Mesenchymal stem cell (in vitro differentiated cells and primary cell): ENCODE results near the gene TAAR5. TPM values are rescaled to one million over a fixed set of nuclear protein-coding genes. Genes with fewer than 3 reads are reported as not detected.

ENCODE experiments used
- small RNA-seq: library from polyadenylated mRNA; stranded (forward); fragments of <200 nt; extraction: miRNeasy Mini kit (QIAGEN cat#:217004); gene quantifications from one replicate; pipeline ENCODE3, GENCODE V24; 2013; ENCODE audit warnings: low read depth

Gene TAAR5

Small RNA genes lying within 50 kb of the gene (small RNA-seq; reads per million reads assigned to genes)
- gene TAAR7P = not detected
